HL-60 (cell line): ENCODE results near the gene WAPL.

ENCODE experiments used
- DNase-seq, 2 experiments: peaks; one replicate each; pipeline ENCODE4 v3.0.0-alpha.2; 2010 to 2020; ENCODE audit warnings: low read depth in 1 of 2, low spot score in 1 of 2
- H3K27ac ChIP-seq: fragments of 250-450 bp; sonication (Bioruptor Pico); replicated peaks from 2 replicates; pipeline ENCODE4 v1.5.1; 2020; ENCODE audit warnings: mild to moderate bottlenecking, moderate library complexity
- H3K27me3 ChIP-seq: fragments of 250-450 bp; sonication (Bioruptor Pico); 2 replicates; pipeline ENCODE4 v1.5.1; 2021; ENCODE audit warnings: mild to moderate bottlenecking, moderate library complexity; ENCODE audit not compliant: insufficient read depth, poor library complexity, severe bottlenecking
- H3K4me3 ChIP-seq: replicated peaks from 2 replicates; pipeline ENCODE4 v1.5.1; 2011; ENCODE audit warnings: mild to moderate bottlenecking, control low read depth, low read length; ENCODE audit not compliant: insufficient read depth
- GABPA ChIP-seq: IDR thresholded peaks from 2 replicates; pipeline ENCODE4 v1.6.1; 2012; ENCODE audit warnings: low read depth
- POLR2AphosphoS5 ChIP-seq: IDR thresholded peaks from 2 replicates; pipeline ENCODE4 v1.6.1; 2012; ENCODE audit warnings: low read depth
- SPI1 ChIP-seq: IDR thresholded peaks from 2 replicates; pipeline ENCODE4 v1.6.1; 2012; ENCODE audit warnings: low read depth, mild to moderate bottlenecking, borderline replicate concordance
- TF ChIP-seq, protein P1 (sequence below): IDR thresholded peaks from 2 replicates; pipeline ENCODE4 v1.6.1; 2012; ENCODE audit warnings: low read depth; ENCODE audit not compliant: insufficient replicate concordance
- TF ChIP-seq, protein P2 (sequence below): IDR thresholded peaks from one replicate; pipeline ENCODE4 v1.5.1; 2011; ENCODE audit warnings: low read length, control low read depth, inconsistent platforms; ENCODE audit not compliant: insufficient read depth

Gene WAPL

GRCh38 chr10:86497621-86498020 is 24.0 kb downstream of the WAPL start:
- H3K27me3 ChIP-seq: no peaks in the 10 kb centered on the region
- H3K27ac ChIP-seq: no peak overlapping the region
- no peak for DNase-seq
- TF ChIP-seq GABPA (no peak), POLR2AphosphoS5 (no peak), SPI1 (no peak)
- TF ChIP-seq, protein P1, sequence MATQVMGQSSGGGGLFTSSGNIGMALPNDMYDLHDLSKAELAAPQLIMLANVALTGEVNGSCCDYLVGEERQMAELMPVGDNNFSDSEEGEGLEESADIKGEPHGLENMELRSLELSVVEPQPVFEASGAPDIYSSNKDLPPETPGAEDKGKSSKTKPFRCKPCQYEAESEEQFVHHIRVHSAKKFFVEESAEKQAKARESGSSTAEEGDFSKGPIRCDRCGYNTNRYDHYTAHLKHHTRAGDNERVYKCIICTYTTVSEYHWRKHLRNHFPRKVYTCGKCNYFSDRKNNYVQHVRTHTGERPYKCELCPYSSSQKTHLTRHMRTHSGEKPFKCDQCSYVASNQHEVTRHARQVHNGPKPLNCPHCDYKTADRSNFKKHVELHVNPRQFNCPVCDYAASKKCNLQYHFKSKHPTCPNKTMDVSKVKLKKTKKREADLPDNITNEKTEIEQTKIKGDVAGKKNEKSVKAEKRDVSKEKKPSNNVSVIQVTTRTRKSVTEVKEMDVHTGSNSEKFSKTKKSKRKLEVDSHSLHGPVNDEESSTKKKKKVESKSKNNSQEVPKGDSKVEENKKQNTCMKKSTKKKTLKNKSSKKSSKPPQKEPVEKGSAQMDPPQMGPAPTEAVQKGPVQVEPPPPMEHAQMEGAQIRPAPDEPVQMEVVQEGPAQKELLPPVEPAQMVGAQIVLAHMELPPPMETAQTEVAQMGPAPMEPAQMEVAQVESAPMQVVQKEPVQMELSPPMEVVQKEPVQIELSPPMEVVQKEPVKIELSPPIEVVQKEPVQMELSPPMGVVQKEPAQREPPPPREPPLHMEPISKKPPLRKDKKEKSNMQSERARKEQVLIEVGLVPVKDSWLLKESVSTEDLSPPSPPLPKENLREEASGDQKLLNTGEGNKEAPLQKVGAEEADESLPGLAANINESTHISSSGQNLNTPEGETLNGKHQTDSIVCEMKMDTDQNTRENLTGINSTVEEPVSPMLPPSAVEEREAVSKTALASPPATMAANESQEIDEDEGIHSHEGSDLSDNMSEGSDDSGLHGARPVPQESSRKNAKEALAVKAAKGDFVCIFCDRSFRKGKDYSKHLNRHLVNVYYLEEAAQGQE: no peak
- TF ChIP-seq, protein P2, sequence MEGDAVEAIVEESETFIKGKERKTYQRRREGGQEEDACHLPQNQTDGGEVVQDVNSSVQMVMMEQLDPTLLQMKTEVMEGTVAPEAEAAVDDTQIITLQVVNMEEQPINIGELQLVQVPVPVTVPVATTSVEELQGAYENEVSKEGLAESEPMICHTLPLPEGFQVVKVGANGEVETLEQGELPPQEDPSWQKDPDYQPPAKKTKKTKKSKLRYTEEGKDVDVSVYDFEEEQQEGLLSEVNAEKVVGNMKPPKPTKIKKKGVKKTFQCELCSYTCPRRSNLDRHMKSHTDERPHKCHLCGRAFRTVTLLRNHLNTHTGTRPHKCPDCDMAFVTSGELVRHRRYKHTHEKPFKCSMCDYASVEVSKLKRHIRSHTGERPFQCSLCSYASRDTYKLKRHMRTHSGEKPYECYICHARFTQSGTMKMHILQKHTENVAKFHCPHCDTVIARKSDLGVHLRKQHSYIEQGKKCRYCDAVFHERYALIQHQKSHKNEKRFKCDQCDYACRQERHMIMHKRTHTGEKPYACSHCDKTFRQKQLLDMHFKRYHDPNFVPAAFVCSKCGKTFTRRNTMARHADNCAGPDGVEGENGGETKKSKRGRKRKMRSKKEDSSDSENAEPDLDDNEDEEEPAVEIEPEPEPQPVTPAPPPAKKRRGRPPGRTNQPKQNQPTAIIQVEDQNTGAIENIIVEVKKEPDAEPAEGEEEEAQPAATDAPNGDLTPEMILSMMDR: no peak
- H3K4me3 ChIP-seq: no peak overlapping the region

DNA sequence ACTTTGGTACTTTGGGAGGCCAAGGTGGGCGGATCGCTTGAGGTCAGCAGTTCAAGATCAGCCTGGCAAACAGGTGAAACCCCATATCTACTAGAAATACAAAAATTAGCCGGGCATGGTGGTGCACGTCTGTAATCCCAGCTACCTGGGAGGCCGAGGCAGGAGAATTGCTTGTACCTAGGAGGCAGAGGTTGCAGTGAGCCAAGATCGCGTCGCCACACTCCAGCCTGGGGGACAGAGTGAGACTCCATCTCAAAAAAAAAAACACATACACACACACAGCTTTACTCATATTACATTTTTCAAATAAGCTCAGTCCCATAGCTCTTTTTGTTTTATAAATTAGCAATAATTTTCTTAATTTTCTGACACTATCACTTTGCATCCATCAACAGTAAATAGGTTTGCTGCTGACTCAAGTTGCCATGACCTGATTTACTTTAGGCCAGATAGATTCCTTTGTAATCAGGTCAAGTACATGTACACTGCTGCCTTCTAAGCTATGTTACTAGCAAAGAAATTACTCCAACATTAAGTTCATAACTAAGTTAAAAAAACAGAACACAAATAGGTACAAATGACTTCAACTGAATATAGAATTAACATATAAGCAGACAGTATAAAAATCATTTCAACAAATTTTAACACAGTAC is 31.5 kb downstream of the WAPL start:
- no peak for DNase-seq
- Histone ChIP-seq H3K4me3 (no peak overlapping the region), H3K27ac (no peak overlapping the region), H3K27me3 (no peaks in the 10 kb centered on the region)
- no peak for TF ChIP-seq GABPA

- DNase-seq: no peak
- Histone ChIP-seq H3K4me3 (no peak overlapping the region), H3K27me3 (no peaks in the 10 kb centered on the region), H3K27ac (no peak overlapping the region)
- TF ChIP-seq SPI1 (no peak), GABPA (no peak), POLR2AphosphoS5 (no peak)
- TF ChIP-seq, protein P2: no peak
- TF ChIP-seq, protein P1: no peak
Observed at GRCh38 chr10:86489071-86489810, 32.4 kb downstream of the WAPL start.

GRCh38 chr10:86486856-86487255 is 34.7 kb downstream of the WAPL start:
- H3K27ac ChIP-seq: no peak overlapping the region

More at GRCh38 chr10:86486856-86487255, 34.7 kb downstream of the WAPL start:
- Histone ChIP-seq H3K4me3 (no peak overlapping the region), H3K27me3 (no peaks in the 10 kb centered on the region)
- TF ChIP-seq, protein P2: no peak
- TF ChIP-seq SPI1: no peak
- TF ChIP-seq, protein P1: no peak
- TF ChIP-seq GABPA: no peak
- TF ChIP-seq POLR2AphosphoS5: no peak
- DNase-seq: no peak
